ENCODE results near the gene SLC3A2.

Gene SLC3A2

GRCh38 chr11:62911137-62912130 is 30.7 kb downstream of the SLC3A2 start:
- DNase-seq = no peak

GRCh38 chr11:62912268-62912667 is 31.6 kb downstream of the SLC3A2 start:
- no peak for DNase-seq

- DNase-seq = no peak
Measured at GRCh38 chr11:62914416-62914815, 33.7 kb downstream of the SLC3A2 start.

- no peak for DNase-seq
Measured at GRCh38 chr11:62917906-62918502, 37.3 kb downstream of the SLC3A2 start.

DNA sequence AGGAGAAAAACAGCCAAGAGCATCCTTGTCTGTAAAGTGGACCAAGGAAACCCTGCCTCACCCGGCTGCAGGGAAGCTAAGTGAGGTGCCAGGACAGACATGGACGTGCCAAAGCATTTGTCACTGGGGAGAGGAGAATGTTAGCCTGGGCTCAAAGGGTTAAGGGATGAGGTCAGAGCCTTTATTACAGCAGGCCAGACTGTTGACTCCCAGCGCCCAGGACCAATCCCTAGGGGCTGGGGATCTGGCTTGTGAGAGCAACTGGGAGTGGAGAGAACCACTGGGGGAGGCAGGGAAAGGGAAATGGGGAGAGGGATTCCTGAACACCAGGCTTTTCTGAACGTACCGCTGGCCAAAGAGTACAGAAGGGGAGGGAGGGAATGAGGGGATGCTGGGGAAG is 37.8 kb downstream of the SLC3A2 start:
- no peak for DNase-seq

- no peak for DNase-seq
Measured at GRCh38 chr11:62919476-62919875, 38.8 kb downstream of the SLC3A2 start.

GRCh38 chr11:62919898-62920640 is 39.4 kb downstream of the SLC3A2 start:
- DNase-seq = no peak

DNA sequence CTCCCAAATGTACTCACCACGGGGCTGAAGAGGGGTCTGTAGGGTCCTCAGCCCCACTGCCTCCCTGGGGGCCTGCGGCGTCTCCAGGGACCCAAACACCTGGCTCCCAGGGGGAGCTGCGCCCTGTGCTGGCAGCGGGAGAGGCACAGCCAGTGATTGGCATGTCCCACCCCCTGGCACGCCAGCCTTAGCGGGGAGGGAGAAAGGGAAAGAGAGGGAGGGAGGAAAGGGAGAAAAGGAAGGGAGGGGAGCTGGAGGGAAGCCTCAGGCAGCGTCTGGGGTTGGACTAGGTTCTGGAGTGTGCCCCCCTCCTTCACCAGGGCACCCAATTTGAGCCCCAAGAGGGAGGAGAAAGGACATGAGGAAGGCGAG is 40.5 kb downstream of the SLC3A2 start, which contains the start of gene CHRM1:
CHRM1 (minus strand) TSS at position 163 of the 372 bp plus-strand sequence. CDS start 10,263 bp downstream, outside the sequence.
- no peak for DNase-seq

DNA sequence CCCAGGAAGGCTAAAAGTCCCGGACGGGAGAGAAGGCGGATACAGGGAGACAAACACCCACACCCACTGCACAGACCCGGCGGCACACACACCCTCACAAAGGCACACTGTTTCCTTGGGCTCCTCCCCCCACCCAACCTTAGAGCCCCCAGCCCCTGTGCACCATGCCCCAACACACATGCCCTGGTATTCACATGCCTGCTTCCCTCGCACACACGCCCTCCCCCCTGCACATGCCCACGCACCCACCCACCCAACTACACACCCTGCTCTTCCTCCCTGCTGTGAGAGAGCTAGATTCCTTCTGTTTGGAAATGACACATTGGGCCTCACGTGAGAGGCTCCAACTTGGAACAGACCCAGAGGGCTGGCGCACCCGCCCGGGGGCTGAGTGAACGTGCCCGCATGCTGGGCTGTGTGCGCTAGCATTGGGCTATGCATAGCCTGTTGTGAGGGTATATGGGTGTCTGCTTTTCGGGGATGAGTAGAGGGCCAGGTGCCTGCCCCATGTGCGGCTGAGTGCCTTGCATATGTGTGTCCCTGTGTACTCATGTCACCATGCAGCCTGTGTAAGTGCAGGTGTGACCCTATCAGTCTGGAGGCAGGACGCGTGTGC is 41.0 kb downstream of the SLC3A2 start:
- peak in 1 of 2 experiments; percentile 38 for DNase-seq

GRCh38 chr11:62922189-62922589 is 41.5 kb downstream of the SLC3A2 start:
- DNase-seq = no peak

GRCh38 chr11:62922653-62923431 is 42.1 kb downstream of the SLC3A2 start:
- DNase-seq = no peak

DNA sequence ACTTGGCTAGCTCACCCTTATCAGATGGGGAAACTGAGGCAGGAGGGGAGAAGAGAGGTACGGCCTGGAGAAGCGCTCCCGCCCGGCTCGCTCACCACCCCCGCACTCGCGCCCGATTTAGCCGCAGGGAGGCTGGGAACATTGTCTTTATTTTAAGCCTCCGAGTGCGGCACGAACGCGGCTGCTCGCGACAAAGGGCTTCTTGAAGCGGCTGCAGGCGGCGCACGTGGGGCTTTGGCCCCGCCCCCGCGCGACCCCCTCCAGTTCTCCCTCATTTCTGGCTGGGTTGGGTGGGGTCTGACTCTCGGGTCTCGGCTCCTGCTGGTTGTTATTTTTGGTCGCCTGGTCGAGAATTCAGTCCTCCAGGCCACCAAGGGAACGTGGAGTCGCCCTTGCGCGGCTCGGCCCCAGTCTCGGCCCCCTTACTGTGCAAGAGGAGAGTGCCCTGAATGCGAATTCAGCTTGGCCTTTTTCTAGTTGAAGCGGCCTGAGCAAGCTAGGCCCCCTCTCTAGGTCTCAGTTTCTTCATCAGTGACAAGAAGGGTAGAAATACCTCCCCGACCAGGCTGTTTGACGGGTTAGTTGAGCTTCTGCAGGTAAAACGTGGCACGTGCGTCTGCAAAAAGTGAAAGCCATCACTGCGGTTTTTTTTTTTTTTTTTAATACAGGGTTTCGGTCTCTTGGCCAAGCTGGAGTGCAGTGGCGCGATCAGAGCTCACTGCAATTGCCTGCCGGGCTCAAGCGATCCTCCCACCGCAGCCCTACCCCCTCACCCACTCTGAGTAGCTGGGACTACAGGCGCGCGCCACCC is 43.1 kb downstream of the SLC3A2 start:
- no peak for DNase-seq

DNA sequence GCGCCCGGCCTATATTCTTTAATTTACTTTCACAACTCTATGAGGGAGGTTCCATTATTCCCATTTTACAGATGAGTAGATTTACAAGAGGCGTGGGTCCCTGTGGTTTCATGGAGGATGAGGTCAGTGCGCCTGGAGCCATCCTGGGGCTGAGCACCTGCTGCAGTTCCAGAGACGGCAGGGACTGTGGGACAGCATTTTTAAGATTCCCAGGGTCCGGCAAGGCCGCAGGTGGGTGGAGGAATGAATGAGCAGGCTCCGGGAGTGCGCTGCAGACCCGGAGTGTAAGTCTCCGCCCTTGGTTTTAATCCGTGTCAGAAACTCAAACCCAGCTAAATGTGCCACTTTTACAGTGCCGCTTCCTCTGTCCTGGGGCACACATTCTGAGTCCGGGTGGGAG is 44.6 kb downstream of the SLC3A2 start:
- DNase-seq = no peak

GRCh38 chr11:62925745-62926679 is 45.3 kb downstream of the SLC3A2 start:
- no peak for DNase-seq

GRCh38 chr11:62926680-62927455 is 46.2 kb downstream of the SLC3A2 start:
- no peak for DNase-seq

GRCh38 chr11:62928011-62928410 is 47.3 kb downstream of the SLC3A2 start:
- peak in 1 of 2 experiments; percentile 26 for DNase-seq

- DNase-seq = no peak
Measured at GRCh38 chr11:62930157-62930556, 49.5 kb downstream of the SLC3A2 start.

GRCh38 chr11:62930666-62931065 is 50.0 kb downstream of the SLC3A2 start:
- DNase-seq = no peak

All from NCI-H524 (cell line).